Trophoblast cell (in vitro differentiated cells and primary cell): ENCODE measurements around the gene CEACAM16.
"Not testable (repeated sequence)": the region's sequence is repeated elsewhere in the genome, so short reads cannot be mapped to it uniquely, and the experiment has no call there.

Experiments used
- DNase-seq, 2 donors: peaks; one replicate each; pipeline ENCODE4 v3.0.0-alpha.2; 2016
- H2AFZ ChIP-seq: 2 replicates; pipeline ENCODE4 v1.6.1; 2013; ENCODE audit warnings: low read length, moderate library complexity, mild to moderate bottlenecking; ENCODE audit not compliant: insufficient read depth, poor library complexity
- H2AK5ac ChIP-seq: 2 replicates; pipeline ENCODE4 v1.6.1; 2013; ENCODE audit warnings: mild to moderate bottlenecking, low read length
- H2BK120ac ChIP-seq: 2 replicates; pipeline ENCODE4 v1.6.1; 2013; ENCODE audit warnings: low read length, mild to moderate bottlenecking, moderate library complexity; ENCODE audit not compliant: insufficient read depth, poor library complexity
- H2BK12ac ChIP-seq: 2 replicates; pipeline ENCODE4 v1.6.1; 2013; ENCODE audit warnings: mild to moderate bottlenecking, low read length, moderate library complexity
- H2BK5ac ChIP-seq: 2 replicates; pipeline ENCODE4 v1.6.1; 2013; ENCODE audit warnings: low read length, low read depth, moderate library complexity, mild to moderate bottlenecking; ENCODE audit not compliant: poor library complexity
- H3K14ac ChIP-seq: 2 replicates; pipeline ENCODE4 v1.6.1; 2013; ENCODE audit warnings: mild to moderate bottlenecking, low read length
- H3K18ac ChIP-seq: 2 replicates; pipeline ENCODE4 v1.6.1; 2013; ENCODE audit warnings: mild to moderate bottlenecking, low read length
- H3K23ac ChIP-seq: 2 replicates; pipeline ENCODE4 v1.6.1; 2013; ENCODE audit warnings: low read length
- H3K27ac ChIP-seq: 2 replicates; pipeline ENCODE4 v1.5.1; 2013; ENCODE audit warnings: low read depth, mild to moderate bottlenecking, inconsistent platforms, low read length, moderate library complexity
- H3K27me3 ChIP-seq: 2 replicates; pipeline ENCODE4 v1.6.1; 2013; ENCODE audit warnings: inconsistent platforms, mild to moderate bottlenecking, low read length, moderate library complexity; ENCODE audit not compliant: insufficient read depth
- H3K36me3 ChIP-seq, 2 experiments: 1 replicate in 1 of 2; 2 replicates in 1 of 2; pipeline ENCODE4 v1.6.1; 2013; ENCODE audit warnings: low read length in 2 of 2, mild to moderate bottlenecking in 2 of 2, moderate library complexity in 1 of 2; ENCODE audit not compliant: insufficient read depth in 2 of 2, control insufficient read depth in 1 of 2
- H3K4ac ChIP-seq: 2 replicates; pipeline ENCODE4 v1.6.1; 2013; ENCODE audit warnings: low read depth, mild to moderate bottlenecking, low read length, moderate library complexity
- H3K4me1 ChIP-seq, 2 experiments: 1 replicate in 1 of 2; 2 replicates in 1 of 2; pipeline ENCODE4 v1.6.1; 2013; ENCODE audit warnings: low read length in 2 of 2, mild to moderate bottlenecking in 2 of 2, moderate library complexity in 1 of 2; ENCODE audit not compliant: insufficient read depth in 2 of 2, control insufficient read depth in 1 of 2
- H3K4me2 ChIP-seq: 2 replicates; pipeline ENCODE4 v1.6.1; 2013; ENCODE audit warnings: inconsistent platforms, mild to moderate bottlenecking, low read length, moderate library complexity
- H3K4me3 ChIP-seq: 2 replicates; pipeline ENCODE4 v1.5.1; 2013; ENCODE audit warnings: mild to moderate bottlenecking, low read depth, low read length, inconsistent platforms
- H3K79me1 ChIP-seq: one replicate; pipeline ENCODE4 v1.6.1; 2013; ENCODE audit warnings: low read length
- H3K79me2 ChIP-seq: 2 replicates; pipeline ENCODE4 v1.6.1; 2013; ENCODE audit warnings: low read length, mild to moderate bottlenecking; ENCODE audit not compliant: control insufficient read depth, insufficient read depth, poor library complexity
- H3K9ac ChIP-seq: 2 replicates; pipeline ENCODE4 v1.6.1; 2013; ENCODE audit warnings: mild to moderate bottlenecking, low read length
- H3K9me3 ChIP-seq: 2 replicates; pipeline ENCODE4 v1.6.1; 2013; ENCODE audit warnings: low read depth, mild to moderate bottlenecking, control low read depth, inconsistent platforms, low read length; ENCODE audit not compliant: insufficient read depth
- H4K12ac ChIP-seq: 2 replicates; pipeline ENCODE4 v1.6.1; 2013; ENCODE audit warnings: low read depth, mild to moderate bottlenecking, low read length, moderate library complexity
- H4K8ac ChIP-seq: 2 replicates; pipeline ENCODE4 v1.6.1; 2013; ENCODE audit warnings: low read depth, mild to moderate bottlenecking, low read length, moderate library complexity
- H4K91ac ChIP-seq: one replicate; pipeline ENCODE4 v1.6.1; 2013; ENCODE audit warnings: low read depth, mild to moderate bottlenecking, low read length, moderate library complexity
- WGBS: extraction: QIAGEN DNeasy Blood & Tissue Kit; methylation state at CpG from one replicate; pipeline ENCODE4 v1.1.7; 2013; ENCODE audit warnings: missing lambda C conversion rate; ENCODE audit not compliant: insufficient read length, insufficient coverage; ENCODE audit errors: extremely low coverage; 5-methylcytosine and 5-hydroxymethylcytosine counted together

Gene CEACAM16

GRCh38 chr19:44709434-44710266 lies 10.7 kb downstream of the CEACAM16 start:
- not testable (repeated sequence) for H3K4ac ChIP-seq, H2BK120ac ChIP-seq, H2AFZ ChIP-seq, H4K8ac ChIP-seq, H3K27ac ChIP-seq, DNase-seq, H2AK5ac ChIP-seq, H4K12ac ChIP-seq, H3K4me2 ChIP-seq, H3K23ac ChIP-seq, H3K4me3 ChIP-seq, H2BK5ac ChIP-seq, H3K36me3 ChIP-seq, H3K14ac ChIP-seq, H2BK12ac ChIP-seq, H3K9ac ChIP-seq, H3K18ac ChIP-seq, H3K79me1 ChIP-seq, H3K27me3 ChIP-seq, H3K79me2 ChIP-seq, H3K9me3 ChIP-seq, H4K91ac ChIP-seq, H3K4me1 ChIP-seq
- no CpG with 5 or more reads among the region's 4 CpGs for WGBS

DNA sequence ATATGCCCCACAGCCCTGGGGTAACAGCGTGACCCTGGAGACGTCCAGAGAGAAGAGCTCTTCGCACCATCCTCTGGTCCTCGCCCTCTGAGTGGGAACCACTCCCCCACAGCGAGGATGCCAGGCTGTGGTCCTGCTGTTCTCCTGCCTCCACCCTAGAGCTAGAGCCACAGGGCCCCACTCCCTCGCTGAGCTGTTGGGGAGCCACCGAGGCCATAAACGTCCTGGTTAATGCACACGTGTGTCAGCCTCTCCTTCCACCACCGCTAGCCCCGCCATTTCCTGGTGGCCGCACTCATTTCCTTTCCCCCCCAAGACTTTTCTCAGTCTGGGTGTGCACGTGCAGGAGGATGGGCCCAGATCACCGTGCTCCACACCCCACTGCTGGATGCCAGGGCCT lies 11.5 kb downstream of the CEACAM16 start:
- H4K8ac ChIP-seq, result no peak overlapping the region
- no peak overlapping the region for H3K4me2 ChIP-seq
- no peak overlapping the region for H4K91ac ChIP-seq
- no peak overlapping the region for H3K27ac ChIP-seq
- no peak overlapping the region for H2BK120ac ChIP-seq
- no peak overlapping the region for H3K18ac ChIP-seq
- no peak overlapping the region for H2BK5ac ChIP-seq
- no peak overlapping the region for H3K14ac ChIP-seq
- WGBS, result no CpG with 5 or more reads among the region's 14 CpGs
- no peaks in the 10 kb centered on the region for H3K4me1 ChIP-seq
- no peak overlapping the region for H2AK5ac ChIP-seq
- no peaks in the 10 kb centered on the region for H3K79me1 ChIP-seq
- no peak overlapping the region for H3K23ac ChIP-seq
- no peak overlapping the region for H3K4ac ChIP-seq
- H2BK12ac ChIP-seq, result no peak overlapping the region
- peaks cover 8% of the 10 kb centered on the region for H3K9me3 ChIP-seq
- no peaks in the 10 kb centered on the region for H3K27me3 ChIP-seq
- H2AFZ ChIP-seq, result no peak overlapping the region
- no peak for DNase-seq
- H4K12ac ChIP-seq, result no peak overlapping the region
- no peak overlapping the region for H3K4me3 ChIP-seq
- H3K36me3 ChIP-seq, result no peaks in the 10 kb centered on the region
- H3K79me2 ChIP-seq, result no peaks in the 10 kb centered on the region
- no peak overlapping the region for H3K9ac ChIP-seq

DNA sequence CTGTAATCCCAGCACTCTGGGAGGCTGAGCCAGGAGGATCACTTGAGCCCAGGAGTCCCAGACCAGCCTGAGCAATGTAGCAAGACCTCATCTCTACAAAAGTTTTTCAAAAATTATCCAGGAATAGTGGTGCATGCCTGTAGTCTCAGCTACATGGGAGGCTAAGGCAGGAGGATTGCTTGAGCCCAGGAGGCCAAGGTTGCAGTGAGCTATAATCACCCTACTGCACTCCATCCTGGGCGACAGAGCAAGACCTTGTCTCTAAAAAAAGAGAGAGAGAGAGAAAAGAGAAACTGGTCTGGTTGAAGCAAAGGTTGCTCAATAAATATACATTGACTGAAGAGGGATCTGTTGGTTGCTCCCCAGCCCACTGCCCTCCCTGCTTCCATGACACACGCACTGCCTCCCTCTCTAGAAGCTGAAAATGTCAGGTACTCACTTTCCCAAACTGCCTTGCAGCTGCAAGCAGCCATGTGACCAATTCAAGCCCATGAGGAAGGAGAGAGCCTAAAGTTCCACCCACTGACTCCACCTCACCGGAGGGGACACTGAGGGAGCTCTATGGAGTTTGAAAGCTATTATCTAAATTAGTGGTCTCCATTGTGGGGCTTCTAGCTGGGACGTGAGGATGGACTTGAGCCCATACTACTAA lies 14.0 kb downstream of the CEACAM16 start:
- peak overlapping the region; percentile 31 for H2AFZ ChIP-seq
- H3K36me3 ChIP-seq, result no peaks in the 10 kb centered on the region
- DNase-seq, result no peak
- no peak overlapping the region for H3K14ac ChIP-seq
- no peak overlapping the region for H3K9ac ChIP-seq
- H2BK5ac ChIP-seq, result no peak overlapping the region
- H3K79me1 ChIP-seq, result no peaks in the 10 kb centered on the region
- no peak overlapping the region for H4K12ac ChIP-seq
- H2BK12ac ChIP-seq, result no peak overlapping the region
- H3K27me3 ChIP-seq, result no peaks in the 10 kb centered on the region
- no peak overlapping the region for H3K4me2 ChIP-seq
- H4K91ac ChIP-seq, result no peak overlapping the region
- no peak overlapping the region for H3K4ac ChIP-seq
- H3K79me2 ChIP-seq, result no peaks in the 10 kb centered on the region
- no CpG with 5 or more reads among the region's 4 CpGs for WGBS
- H3K9me3 ChIP-seq, result peaks cover 6% of the 10 kb centered on the region
- no peak overlapping the region for H3K4me3 ChIP-seq
- no peak overlapping the region for H4K8ac ChIP-seq
- H3K18ac ChIP-seq, result no peak overlapping the region
- no peak overlapping the region for H3K23ac ChIP-seq
- H2AK5ac ChIP-seq, result no peak overlapping the region
- H3K4me1 ChIP-seq, result no peaks in the 10 kb centered on the region
- H2BK120ac ChIP-seq, result no peak overlapping the region
- no peak overlapping the region for H3K27ac ChIP-seq

DNA sequence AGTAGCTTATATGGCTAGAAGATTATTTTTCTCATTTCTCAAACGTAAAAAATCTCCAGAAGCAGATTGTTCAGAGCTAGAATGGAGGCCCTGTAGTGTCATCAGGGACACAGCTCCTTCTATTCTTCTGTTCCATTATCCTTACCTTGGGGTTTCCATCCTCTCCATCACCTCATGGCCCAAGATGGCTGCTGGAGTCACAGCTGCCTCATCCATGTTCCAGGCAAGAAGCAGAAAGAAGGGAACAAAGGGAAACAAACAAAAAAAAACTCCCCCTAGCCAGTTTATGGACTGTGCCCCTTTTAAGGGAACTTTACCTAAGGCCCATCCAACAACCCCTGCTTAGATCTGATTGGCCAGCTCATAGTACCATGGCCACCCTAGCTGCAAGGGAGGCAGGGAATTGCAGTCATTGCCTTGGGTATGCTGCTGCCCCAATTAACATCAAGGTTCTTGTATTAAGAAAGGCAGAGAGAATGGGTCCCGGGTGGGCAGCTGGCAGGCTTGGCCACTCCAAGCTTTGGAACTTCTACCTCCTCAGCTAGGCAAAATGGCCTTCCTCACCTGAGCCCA lies 15.7 kb downstream of the CEACAM16 start:
- Histone ChIP-seq H3K4me3 (no peak overlapping the region), H2AFZ (no peak overlapping the region), H3K23ac (no peak overlapping the region), H3K9ac (no peak overlapping the region), H3K9me3 (peaks cover 6% of the 10 kb centered on the region), H3K4ac (no peak overlapping the region), H2BK120ac (no peak overlapping the region), H4K12ac (no peak overlapping the region), H4K91ac (no peak overlapping the region), H4K8ac (no peak overlapping the region), H3K27me3 (no peaks in the 10 kb centered on the region), H3K14ac (no peak overlapping the region), H3K18ac (no peak overlapping the region), H2BK12ac (no peak overlapping the region), H2AK5ac (no peak overlapping the region), H3K4me1 (peaks cover 10% of the 10 kb centered on the region in 2 experiments), H2BK5ac (no peak overlapping the region), H3K79me2 (peaks cover 2% of the 10 kb centered on the region), H3K27ac (no peak overlapping the region), H3K79me1 (peaks cover 5% of the 10 kb centered on the region), H3K36me3 (no peaks in the 10 kb centered on the region), H3K4me2 (no peak overlapping the region)
- DNase-seq, result no peak
- whole genome bisulfite sequencing, result no CpG with 5 or more reads among the region's 2 CpGs
